Measurements from ENCODE around the gene AGER.

- TF ChIP-seq SP1 (IDR thresholded peaks at IDR 0.05) = no peak
- no peak for TF ChIP-seq SUZ12 (IDR thresholded peaks at IDR 0.05)
- TF ChIP-seq FOXM1 (IDR thresholded peaks at IDR 0.05; ENCODE audit: borderline replicate concordance) = no peak
- no peak for TF ChIP-seq LEF1 (IDR thresholded peaks at IDR 0.05; ENCODE audit: borderline replicate concordance)
- no peak for TF ChIP-seq PKNOX1 (IDR thresholded peaks at IDR 0.05)
- no peak for TF ChIP-seq HDGF (IDR thresholded peaks at IDR 0.05; ENCODE audit: borderline replicate concordance)
- no peak for TF ChIP-seq BHLHE40 (IDR thresholded peaks at IDR 0.05; ENCODE audit: borderline replicate concordance)
- no peak for TF ChIP-seq ARNT (IDR thresholded peaks at IDR 0.05)
- no peak for TF ChIP-seq ZNF384 (IDR thresholded peaks at IDR 0.05)
- TF ChIP-seq L3MBTL2 (conservative IDR thresholded peaks at IDR 0.05) = no peak
- TF ChIP-seq TARDBP (IDR thresholded peaks at IDR 0.05) = no peak
Measured at GRCh38 chr6:32158052-32158451, 26.0 kb downstream of the AGER start.
